Trophoblast cell (in vitro differentiated cells and primary cell): ENCODE data around the gene UBE2D2.
"Not testable (repeated sequence)": the region's sequence is repeated elsewhere in the genome, so short reads cannot be mapped to it uniquely, and the experiment has no call there.

Source experiments
- DNase-seq, 2 donors: peaks; one replicate each; pipeline ENCODE4 v3.0.0-alpha.2; 2016
- H2AFZ ChIP-seq: 2 replicates; pipeline ENCODE4 v1.6.1; 2013; ENCODE audit warnings: low read length, moderate library complexity, mild to moderate bottlenecking; ENCODE audit not compliant: insufficient read depth, poor library complexity
- H2AK5ac ChIP-seq: 2 replicates; pipeline ENCODE4 v1.6.1; 2013; ENCODE audit warnings: mild to moderate bottlenecking, low read length
- H2BK120ac ChIP-seq: 2 replicates; pipeline ENCODE4 v1.6.1; 2013; ENCODE audit warnings: low read length, mild to moderate bottlenecking, moderate library complexity; ENCODE audit not compliant: insufficient read depth, poor library complexity
- H2BK12ac ChIP-seq: 2 replicates; pipeline ENCODE4 v1.6.1; 2013; ENCODE audit warnings: mild to moderate bottlenecking, low read length, moderate library complexity
- H2BK5ac ChIP-seq: 2 replicates; pipeline ENCODE4 v1.6.1; 2013; ENCODE audit warnings: low read length, low read depth, moderate library complexity, mild to moderate bottlenecking; ENCODE audit not compliant: poor library complexity
- H3K14ac ChIP-seq: 2 replicates; pipeline ENCODE4 v1.6.1; 2013; ENCODE audit warnings: mild to moderate bottlenecking, low read length
- H3K18ac ChIP-seq: 2 replicates; pipeline ENCODE4 v1.6.1; 2013; ENCODE audit warnings: mild to moderate bottlenecking, low read length
- H3K23ac ChIP-seq: 2 replicates; pipeline ENCODE4 v1.6.1; 2013; ENCODE audit warnings: low read length
- H3K27ac ChIP-seq: 2 replicates; pipeline ENCODE4 v1.5.1; 2013; ENCODE audit warnings: low read depth, mild to moderate bottlenecking, inconsistent platforms, low read length, moderate library complexity
- H3K27me3 ChIP-seq: 2 replicates; pipeline ENCODE4 v1.6.1; 2013; ENCODE audit warnings: inconsistent platforms, mild to moderate bottlenecking, low read length, moderate library complexity; ENCODE audit not compliant: insufficient read depth
- H3K36me3 ChIP-seq, 2 experiments: 1 replicate in 1 of 2; 2 replicates in 1 of 2; pipeline ENCODE4 v1.6.1; 2013; ENCODE audit warnings: low read length in 2 of 2, mild to moderate bottlenecking in 2 of 2, moderate library complexity in 1 of 2; ENCODE audit not compliant: insufficient read depth in 2 of 2, control insufficient read depth in 1 of 2
- H3K4ac ChIP-seq: 2 replicates; pipeline ENCODE4 v1.6.1; 2013; ENCODE audit warnings: low read depth, mild to moderate bottlenecking, low read length, moderate library complexity
- H3K4me1 ChIP-seq, 2 experiments: 1 replicate in 1 of 2; 2 replicates in 1 of 2; pipeline ENCODE4 v1.6.1; 2013; ENCODE audit warnings: low read length in 2 of 2, mild to moderate bottlenecking in 2 of 2, moderate library complexity in 1 of 2; ENCODE audit not compliant: insufficient read depth in 2 of 2, control insufficient read depth in 1 of 2
- H3K4me2 ChIP-seq: 2 replicates; pipeline ENCODE4 v1.6.1; 2013; ENCODE audit warnings: inconsistent platforms, mild to moderate bottlenecking, low read length, moderate library complexity
- H3K4me3 ChIP-seq: 2 replicates; pipeline ENCODE4 v1.5.1; 2013; ENCODE audit warnings: mild to moderate bottlenecking, low read depth, low read length, inconsistent platforms
- H3K79me1 ChIP-seq: one replicate; pipeline ENCODE4 v1.6.1; 2013; ENCODE audit warnings: low read length
- H3K79me2 ChIP-seq: 2 replicates; pipeline ENCODE4 v1.6.1; 2013; ENCODE audit warnings: low read length, mild to moderate bottlenecking; ENCODE audit not compliant: control insufficient read depth, insufficient read depth, poor library complexity
- H3K9ac ChIP-seq: 2 replicates; pipeline ENCODE4 v1.6.1; 2013; ENCODE audit warnings: mild to moderate bottlenecking, low read length
- H3K9me3 ChIP-seq: 2 replicates; pipeline ENCODE4 v1.6.1; 2013; ENCODE audit warnings: low read depth, mild to moderate bottlenecking, control low read depth, inconsistent platforms, low read length; ENCODE audit not compliant: insufficient read depth
- H4K12ac ChIP-seq: 2 replicates; pipeline ENCODE4 v1.6.1; 2013; ENCODE audit warnings: low read depth, mild to moderate bottlenecking, low read length, moderate library complexity
- H4K8ac ChIP-seq: 2 replicates; pipeline ENCODE4 v1.6.1; 2013; ENCODE audit warnings: low read depth, mild to moderate bottlenecking, low read length, moderate library complexity
- H4K91ac ChIP-seq: one replicate; pipeline ENCODE4 v1.6.1; 2013; ENCODE audit warnings: low read depth, mild to moderate bottlenecking, low read length, moderate library complexity
- WGBS: extraction: QIAGEN DNeasy Blood & Tissue Kit; methylation state at CpG from one replicate; pipeline ENCODE4 v1.1.7; 2013; ENCODE audit warnings: missing lambda C conversion rate; ENCODE audit not compliant: insufficient read length, insufficient coverage; ENCODE audit errors: extremely low coverage; 5-methylcytosine and 5-hydroxymethylcytosine counted together

The UBE2D2 gene

DNA sequence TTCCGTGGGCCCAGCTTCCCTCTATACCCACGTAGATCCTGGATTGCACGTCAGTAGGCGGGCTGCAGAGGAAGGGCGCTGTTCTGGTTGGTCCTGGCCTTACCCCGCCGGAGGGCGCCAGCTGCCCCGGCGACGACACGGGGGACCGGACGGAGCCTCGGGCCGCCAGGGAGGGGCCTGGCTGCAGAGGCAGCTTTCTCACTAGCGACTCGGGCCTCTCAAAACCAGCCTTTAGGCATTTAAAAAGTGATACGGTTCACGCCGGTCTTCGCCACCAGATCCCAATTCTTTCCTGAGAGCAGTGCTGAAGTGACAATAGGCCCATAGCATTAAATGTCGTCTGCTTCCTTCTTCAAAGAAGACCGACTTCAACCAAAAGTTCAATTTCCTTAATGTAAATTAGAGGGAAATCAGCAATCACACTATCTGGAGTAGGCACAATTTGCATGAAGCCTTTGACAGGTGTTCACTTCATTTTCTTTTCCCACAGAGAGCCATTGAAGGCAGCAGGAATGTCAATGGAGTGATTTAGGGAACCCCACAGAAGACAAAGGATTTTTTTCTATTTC lies 17.6 kb upstream of the UBE2D2 start:
- H3K4ac ChIP-seq: no peak overlapping the region
- peaks cover 1% of the 10 kb centered on the region for H3K9me3 ChIP-seq
- H3K79me2 ChIP-seq: no peaks in the 10 kb centered on the region
- H3K9ac ChIP-seq: no peak overlapping the region
- no peak overlapping the region for H4K91ac ChIP-seq
- no peaks in the 10 kb centered on the region for H3K79me1 ChIP-seq
- no peak overlapping the region for H3K14ac ChIP-seq
- no peak overlapping the region for H2AK5ac ChIP-seq
- WGBS: no CpG with 5 or more reads among the region's 24 CpGs
- peak overlapping the region; percentile 82 for H4K8ac ChIP-seq
- no peak overlapping the region for H3K4me3 ChIP-seq
- no peak overlapping the region for H3K23ac ChIP-seq
- H2BK12ac ChIP-seq: no peak overlapping the region
- H2BK120ac ChIP-seq: no peak overlapping the region
- no peak overlapping the region for H3K18ac ChIP-seq
- no peaks in the 10 kb centered on the region for H3K27me3 ChIP-seq
- H2AFZ ChIP-seq: peak overlapping the region; percentile 91
- H2BK5ac ChIP-seq: no peak overlapping the region
- peak; percentile 16 to 36 for DNase-seq
- H3K4me2 ChIP-seq: peak overlapping the region; percentile 65
- peaks cover 0 to 3% of the 10 kb centered on the region in 2 experiments for H3K4me1 ChIP-seq
- no peak overlapping the region for H4K12ac ChIP-seq
- H3K36me3 ChIP-seq: no peaks in the 10 kb centered on the region
- H3K27ac ChIP-seq: no peak overlapping the region

DNA sequence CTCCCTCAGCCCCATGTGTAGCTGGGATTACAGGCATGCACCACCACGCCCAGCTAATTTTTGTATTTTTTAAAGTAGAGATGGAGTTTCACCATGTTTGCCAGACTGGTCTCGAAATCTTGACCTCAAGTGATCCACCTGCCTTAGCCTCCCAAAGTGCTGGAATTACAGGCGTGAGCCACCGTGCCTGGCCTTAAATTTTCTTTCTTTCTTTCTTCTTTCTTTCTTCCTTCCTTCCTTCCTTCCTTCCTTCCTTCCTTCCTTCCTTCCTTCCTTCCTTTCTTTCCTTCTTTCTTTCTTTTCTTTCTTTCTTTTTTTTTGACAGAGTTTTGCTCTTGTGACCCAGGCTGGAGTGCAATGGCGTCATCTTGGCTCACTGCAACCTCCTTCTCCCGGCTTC lies 14.5 kb upstream of the UBE2D2 start:
- not testable (repeated sequence) for H3K18ac ChIP-seq, H2AFZ ChIP-seq, H3K27me3 ChIP-seq, H3K79me2 ChIP-seq, H3K4ac ChIP-seq, H3K9me3 ChIP-seq, H2BK120ac ChIP-seq, H3K27ac ChIP-seq, H3K23ac ChIP-seq, H4K8ac ChIP-seq, H3K36me3 ChIP-seq, H3K79me1 ChIP-seq, H3K14ac ChIP-seq, H2BK5ac ChIP-seq, H3K4me2 ChIP-seq, H3K4me3 ChIP-seq, DNase-seq, H2BK12ac ChIP-seq, H3K4me1 ChIP-seq, H3K9ac ChIP-seq, H2AK5ac ChIP-seq, H4K12ac ChIP-seq, H4K91ac ChIP-seq
- WGBS: no CpG with 5 or more reads among the region's 6 CpGs

DNA sequence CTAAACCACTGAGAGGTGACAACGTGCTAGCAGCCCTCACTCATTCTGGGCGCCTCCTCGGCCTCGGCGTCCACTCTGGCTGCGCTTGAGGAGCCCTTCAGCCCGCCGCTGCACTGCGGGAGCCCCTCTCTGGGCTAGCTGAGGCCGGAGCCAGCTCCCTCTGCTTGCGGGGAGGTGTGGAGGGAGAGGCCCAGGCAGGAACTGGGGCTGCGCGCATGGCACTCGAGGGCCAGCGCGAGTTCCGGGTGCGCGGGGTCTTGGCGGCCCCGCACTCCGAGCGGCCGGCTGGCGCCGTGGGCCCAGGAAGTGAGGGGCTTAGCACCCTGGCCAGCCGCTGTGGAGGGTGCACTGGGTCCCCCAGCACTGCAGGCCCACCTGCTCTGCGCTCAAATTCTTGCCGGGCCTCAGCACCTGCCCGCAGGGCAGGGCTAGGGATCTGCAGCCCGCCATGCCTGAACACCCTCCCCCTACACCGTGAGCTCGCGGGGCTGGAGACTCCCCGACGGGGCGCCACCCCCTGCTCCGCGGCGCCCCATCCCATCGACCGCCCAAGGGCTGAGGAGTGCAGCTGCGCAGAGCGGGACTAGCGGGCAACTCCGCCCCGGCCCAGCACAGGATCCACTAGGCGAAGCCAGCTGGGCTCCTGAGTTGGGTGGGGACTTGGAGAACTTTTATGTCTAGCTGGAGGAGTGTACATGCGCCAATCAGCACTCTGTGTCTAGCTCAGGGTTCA lies 11.8 kb upstream of the UBE2D2 start:
- Histone ChIP-seq H3K4me2 (no peak overlapping the region), H3K4me1 (no peaks in the 10 kb centered on the region), H3K9me3 (peaks cover 10% of the 10 kb centered on the region), H3K23ac (no peak overlapping the region), H4K12ac (no peak overlapping the region), H2BK5ac (no peak overlapping the region), H3K36me3 (no peaks in the 10 kb centered on the region), H2AFZ (no peak overlapping the region), H3K27me3 (no peaks in the 10 kb centered on the region), H3K4me3 (no peak overlapping the region), H2BK120ac (no peak overlapping the region), H3K9ac (no peak overlapping the region), H3K79me1 (no peaks in the 10 kb centered on the region), H3K27ac (no peak overlapping the region), H2BK12ac (no peak overlapping the region), H3K79me2 (no peaks in the 10 kb centered on the region), H3K18ac (no peak overlapping the region), H4K8ac (no peak overlapping the region), H4K91ac (no peak overlapping the region), H2AK5ac (no peak overlapping the region), H3K14ac (no peak overlapping the region), H3K4ac (no peak overlapping the region)
- no CpG with 5 or more reads among the region's 49 CpGs for WGBS
- no peak for DNase-seq

- H3K4me1 ChIP-seq, H2AK5ac ChIP-seq, H3K79me2 ChIP-seq, H3K9me3 ChIP-seq, DNase-seq, H3K36me3 ChIP-seq, H2AFZ ChIP-seq, H3K4me3 ChIP-seq, H4K91ac ChIP-seq, H4K12ac ChIP-seq, H3K27me3 ChIP-seq, H2BK120ac ChIP-seq, H3K23ac ChIP-seq, H4K8ac ChIP-seq, H3K14ac ChIP-seq, H2BK12ac ChIP-seq, H3K18ac ChIP-seq, H3K9ac ChIP-seq, H3K4me2 ChIP-seq, H3K27ac ChIP-seq, H2BK5ac ChIP-seq, H3K4ac ChIP-seq, H3K79me1 ChIP-seq: not testable (repeated sequence)
- no CpG with 5 or more reads among the region's 12 CpGs for WGBS
Measured at GRCh38 chr5:139550051-139550872, 10.9 kb upstream of the UBE2D2 start.
